PFSK-1 (cell line): ENCODE data around the gene PRKCQ.

ENCODE experiments used
- FOXP2 ChIP-seq: optimal IDR thresholded peaks from 2 replicates; pipeline ENCODE3; 2011; ENCODE audit warnings: borderline replicate concordance, control low read depth, inconsistent platforms; ENCODE audit not compliant: insufficient read depth; ENCODE audit errors: extremely low read length, extremely low read depth
- POLR2AphosphoS5 ChIP-seq: IDR thresholded peaks from 2 replicates; pipeline ENCODE4 v1.6.1; 2012; ENCODE audit warnings: low read depth, mild to moderate bottlenecking, control low read depth, low read length, moderate library complexity
- REST ChIP-seq, 2 experiments: IDR thresholded peaks; 2 replicates each; pipeline versions ENCODE4 v1.6.1 to v1.8.0; 2011 to 2012; ENCODE audit warnings: low read depth in 2 of 2, low read length in 2 of 2, control low read depth in 1 of 2, inconsistent platforms in 1 of 2, mild to moderate bottlenecking in 1 of 2, moderate library complexity in 1 of 2; ENCODE audit not compliant: insufficient read depth in 1 of 2
- SIN3A ChIP-seq: IDR thresholded peaks from 2 replicates; pipeline ENCODE4 v1.6.1; 2012; ENCODE audit warnings: mild to moderate bottlenecking, low read length, moderate library complexity, borderline replicate concordance; ENCODE audit not compliant: insufficient read depth
- TAF1 ChIP-seq: IDR thresholded peaks from 2 replicates; pipeline ENCODE4 v1.6.1; 2012; ENCODE audit warnings: low read length, control low read depth, borderline replicate concordance; ENCODE audit not compliant: insufficient read depth

- TF ChIP-seq POLR2AphosphoS5, result no peak
- TF ChIP-seq TAF1, result no peak
- no peak for TF ChIP-seq REST (IDR thresholded peaks at IDR 0.05; ENCODE audit: insufficient read depth in 1 of 2, low read depth in 2 of 2, low read length in 2 of 2)
- no peak for TF ChIP-seq SIN3A
- TF ChIP-seq FOXP2, result no peak
Observed at GRCh38 chr10:6504296-6504695, 75.8 kb downstream of the PRKCQ start.
